GM12873 (cell line): Measurements from ENCODE around the gene PCCB.
A peak's percentile ranks its signal among the peaks of the same experiment; 100 is the strongest.

Experiments
- TF ChIP-seq, protein P1 (sequence below): IDR thresholded peaks from 2 replicates; pipeline ENCODE4 v1.5.1; 2012; ENCODE audit warnings: low read depth, mild to moderate bottlenecking, moderate library complexity, low read length, control low read depth; ENCODE audit not compliant: insufficient read depth; ENCODE audit errors: missing control alignments

Gene PCCB

DNA sequence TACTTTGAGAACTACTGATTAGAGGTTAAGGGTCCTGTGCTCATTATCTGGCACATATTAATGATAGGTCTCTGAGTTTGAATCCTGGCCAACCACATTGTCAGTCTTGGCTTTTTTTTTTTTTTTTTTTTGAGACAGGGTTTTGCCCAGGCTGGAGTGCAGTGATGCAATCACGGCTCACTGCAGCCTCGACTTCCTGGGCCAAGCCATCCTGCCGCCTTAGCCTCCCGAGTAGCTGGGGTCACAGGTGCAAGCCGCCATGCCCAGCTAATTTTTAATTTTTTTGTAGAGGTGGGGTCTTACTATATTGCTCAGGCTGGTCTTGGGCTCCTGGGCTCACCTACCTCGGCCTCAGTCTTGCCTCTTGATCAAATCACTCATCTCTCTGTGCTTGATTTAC lies 547 bp upstream of the PCCB start:
- TF ChIP-seq, protein P1, sequence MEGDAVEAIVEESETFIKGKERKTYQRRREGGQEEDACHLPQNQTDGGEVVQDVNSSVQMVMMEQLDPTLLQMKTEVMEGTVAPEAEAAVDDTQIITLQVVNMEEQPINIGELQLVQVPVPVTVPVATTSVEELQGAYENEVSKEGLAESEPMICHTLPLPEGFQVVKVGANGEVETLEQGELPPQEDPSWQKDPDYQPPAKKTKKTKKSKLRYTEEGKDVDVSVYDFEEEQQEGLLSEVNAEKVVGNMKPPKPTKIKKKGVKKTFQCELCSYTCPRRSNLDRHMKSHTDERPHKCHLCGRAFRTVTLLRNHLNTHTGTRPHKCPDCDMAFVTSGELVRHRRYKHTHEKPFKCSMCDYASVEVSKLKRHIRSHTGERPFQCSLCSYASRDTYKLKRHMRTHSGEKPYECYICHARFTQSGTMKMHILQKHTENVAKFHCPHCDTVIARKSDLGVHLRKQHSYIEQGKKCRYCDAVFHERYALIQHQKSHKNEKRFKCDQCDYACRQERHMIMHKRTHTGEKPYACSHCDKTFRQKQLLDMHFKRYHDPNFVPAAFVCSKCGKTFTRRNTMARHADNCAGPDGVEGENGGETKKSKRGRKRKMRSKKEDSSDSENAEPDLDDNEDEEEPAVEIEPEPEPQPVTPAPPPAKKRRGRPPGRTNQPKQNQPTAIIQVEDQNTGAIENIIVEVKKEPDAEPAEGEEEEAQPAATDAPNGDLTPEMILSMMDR, result no peak

DNA sequence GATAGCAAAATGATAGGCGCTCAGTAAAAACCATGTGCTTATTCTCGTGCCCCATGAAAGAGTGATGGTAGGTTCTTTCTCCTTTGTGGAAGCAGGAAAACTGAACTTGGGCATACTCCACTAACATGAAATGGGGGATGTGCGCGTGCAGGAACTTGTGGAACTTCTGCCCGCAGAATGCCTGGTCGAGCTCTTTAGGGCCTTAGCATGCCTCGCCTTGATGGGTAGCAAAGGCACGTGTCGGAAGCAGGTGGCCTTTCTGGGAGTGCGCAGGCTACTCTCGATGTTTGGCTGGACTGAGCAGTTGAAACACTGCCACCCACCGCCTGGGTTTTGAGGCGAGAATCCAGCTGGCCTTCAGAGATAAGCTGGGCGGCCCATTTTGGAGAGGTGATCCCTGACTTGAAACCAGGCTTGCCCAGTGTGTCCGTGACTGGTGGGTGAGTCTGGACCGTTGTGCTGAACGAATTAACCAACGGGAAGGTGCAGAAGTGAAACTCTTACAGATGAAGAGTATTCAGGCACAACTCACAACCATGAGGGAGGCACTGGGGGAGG lies 842 bp downstream of the PCCB start:
- TF ChIP-seq, protein P1, result peak; percentile 19

DNA sequence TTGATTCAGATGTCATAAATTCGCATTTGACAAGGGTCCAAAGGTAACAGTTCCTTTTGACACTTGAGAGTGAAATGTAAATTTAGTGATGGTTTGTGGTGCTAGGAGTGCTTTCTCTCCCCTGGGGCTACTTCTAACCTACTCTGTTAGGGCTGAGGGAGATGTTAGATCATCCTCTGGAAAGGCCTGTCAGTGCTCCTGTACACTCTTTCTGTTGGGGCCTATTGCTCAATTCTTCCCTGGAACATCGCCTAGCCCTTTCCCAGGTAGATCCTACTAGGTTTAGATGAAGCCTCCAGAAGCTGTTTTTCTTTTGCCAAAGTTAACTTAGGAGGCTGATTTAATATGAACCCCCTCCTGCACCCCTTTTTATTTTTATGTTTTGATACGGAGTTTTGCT lies 1.4 kb downstream of the PCCB start:
- TF ChIP-seq, protein P1, result no peak

DNA sequence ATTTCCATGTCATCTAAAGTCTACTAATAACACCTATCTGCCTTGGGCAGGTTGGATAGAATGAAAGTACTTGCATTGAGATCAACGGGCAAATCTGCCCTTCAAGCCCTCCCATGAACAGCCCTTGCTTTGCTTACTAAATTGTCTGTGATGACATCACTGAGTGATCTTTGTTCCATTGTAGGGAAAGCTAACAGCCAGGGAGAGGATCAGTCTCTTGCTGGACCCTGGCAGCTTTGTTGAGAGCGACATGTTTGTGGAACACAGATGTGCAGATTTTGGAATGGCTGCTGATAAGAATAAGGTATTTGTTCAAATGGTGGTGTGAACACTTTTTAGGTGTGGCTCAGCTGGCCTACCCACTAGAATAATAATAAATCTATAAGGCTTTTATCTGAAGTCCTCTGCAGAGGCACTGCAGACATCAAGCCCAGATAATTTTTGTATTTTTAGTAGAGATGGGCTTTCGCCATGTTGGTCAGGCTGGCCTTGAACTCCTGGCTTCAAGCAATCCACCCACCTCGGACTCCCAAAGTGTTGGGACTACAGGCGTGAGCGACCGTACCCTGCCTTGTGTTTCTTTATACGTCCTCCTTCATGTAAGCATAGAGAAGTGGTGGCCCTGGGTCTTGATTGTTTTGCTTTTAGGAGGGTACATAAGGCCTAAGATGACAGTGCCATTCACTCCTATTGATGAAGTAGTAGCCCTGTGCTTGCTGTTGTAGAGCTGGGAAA lies 5.7 kb downstream of the PCCB start:
- TF ChIP-seq, protein P1, result no peak

DNA sequence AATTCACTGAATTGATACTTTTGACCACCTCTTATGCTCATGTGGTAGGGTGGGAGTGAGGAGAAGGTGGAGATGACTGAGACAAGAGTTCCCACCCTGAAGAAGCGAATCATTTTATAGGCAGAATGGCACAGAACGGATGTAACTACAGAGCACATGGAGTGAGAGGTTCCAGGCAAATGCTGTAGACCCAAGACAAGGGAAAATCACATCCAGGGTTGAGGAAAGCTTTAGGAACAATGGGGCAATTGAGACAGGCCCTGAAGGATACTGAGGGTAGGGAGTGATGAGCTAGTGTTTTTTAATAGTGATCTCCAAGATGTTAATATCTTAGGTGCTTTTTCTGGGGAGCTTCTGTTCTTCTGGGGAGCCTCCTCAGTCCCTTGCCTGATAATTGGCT lies 8.1 kb downstream of the PCCB start:
- TF ChIP-seq, protein P1, result no peak

DNA sequence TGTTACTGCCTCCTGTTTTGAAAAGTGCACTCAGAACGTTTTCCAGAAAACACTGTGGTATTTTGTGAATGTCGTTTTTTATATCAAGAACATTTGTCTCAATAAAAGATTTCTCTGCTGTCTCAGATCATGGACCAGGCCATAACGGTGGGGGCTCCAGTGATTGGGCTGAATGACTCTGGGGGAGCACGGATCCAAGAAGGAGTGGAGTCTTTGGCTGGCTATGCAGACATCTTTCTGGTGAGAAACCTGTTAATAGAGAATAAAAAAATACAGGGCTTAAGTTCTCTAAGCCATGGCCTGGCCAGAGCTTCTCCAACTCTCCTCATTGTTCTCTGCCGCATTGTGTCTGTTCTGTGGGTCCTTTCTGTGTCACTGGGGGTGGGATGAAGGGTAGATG lies 11.7 kb downstream of the PCCB start:
- TF ChIP-seq, protein P1, result no peak

DNA sequence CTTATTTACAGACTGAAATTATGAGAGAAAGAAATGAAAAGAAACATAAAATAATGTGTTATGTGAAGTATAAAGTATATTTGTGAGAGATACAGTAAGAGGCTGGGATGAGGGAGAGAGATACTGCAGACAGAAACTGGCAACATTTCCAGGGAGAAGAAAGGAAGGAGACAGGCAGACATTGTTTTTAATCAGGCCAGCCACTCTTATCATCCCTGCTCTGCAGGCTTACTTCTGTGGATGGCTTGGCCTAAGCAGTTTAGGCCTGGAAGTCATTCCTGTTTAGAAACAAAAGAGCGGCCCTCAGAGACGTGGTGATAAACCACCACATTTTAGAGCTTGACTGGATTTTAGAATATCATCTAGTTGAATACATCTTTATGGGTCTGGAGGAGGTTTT lies 12.4 kb downstream of the PCCB start:
- TF ChIP-seq, protein P1, result no peak
